Measurements from ENCODE around the gene ARFGAP3.

GRCh38 chr22:42871146-42872050 is 14.3 kb upstream of the ARFGAP3 start:
- no peak for TF ChIP-seq CTCF (IDR thresholded peaks at IDR 0.05)
- TF ChIP-seq POLR2AphosphoS5 (IDR thresholded peaks at IDR 0.05; ENCODE audit: low read depth, low read length) = no peak
- TF ChIP-seq SIN3A (IDR thresholded peaks at IDR 0.05; ENCODE audit: borderline replicate concordance, insufficient read depth, low read depth, low read length) = no peak
- TF ChIP-seq TCF7L2 (IDR thresholded peaks at IDR 0.05; ENCODE audit: low read depth, low read length) = no peak
- TF ChIP-seq REST (IDR thresholded peaks at IDR 0.05; ENCODE audit: insufficient read depth in 1 of 2, low read depth in 2 of 2, low read length in 1 of 2) = no peak
